Body of pancreas (tissue), 4 donors: Measurements from ENCODE around the gene DYSF. TPM values are rescaled to one million over a fixed set of nuclear protein-coding genes. Genes with fewer than 3 reads are reported as not detected.

Experiments used
- ATAC-seq: fragments of 150-250 bp; one replicate; pipeline ENCODE4 v1.9.1; 2016
- DNase-seq, 4 donors: peaks; one replicate each; pipeline ENCODE4 v3.0.0-alpha.2; 2019
- H3K27ac ChIP-seq, 4 donors: fragments of 200-600 bp; sonication (generic); 1 replicate in 3 of 4; 2 replicates in 1 of 4; pipeline versions ENCODE4 v1.5.1 to v1.6.1; 2016 to 2019; ENCODE audit warnings: mild to moderate bottlenecking in 1 of 4, mixed read lengths in 1 of 4, moderate library complexity in 1 of 4
- H3K27me3 ChIP-seq, 2 donors: fragments of 200-600 bp; sonication (generic); one replicate each; pipeline ENCODE4 v1.6.0; 2016; ENCODE audit warnings: mild to moderate bottlenecking in 1 of 2
- H3K36me3 ChIP-seq, 2 donors: fragments of 200-600 bp; sonication (generic); replicated peaks in 1 of 2; 2 replicates each; pipeline ENCODE4 v1.5.1; 2016; ENCODE audit warnings: low read depth in 2 of 2; ENCODE audit not compliant: insufficient read depth in 1 of 2
- H3K4me1 ChIP-seq: fragments of 200-600 bp; sonication (generic); one replicate; pipeline ENCODE4 v1.6.0; 2016
- H3K4me3 ChIP-seq, 2 donors: fragments of 200-600 bp; sonication (generic); 1 replicate in 1 of 2; 2 replicates in 1 of 2; pipeline ENCODE4 v1.5.1; 2016 to 2019
- H3K9me3 ChIP-seq, 3 donors: fragments of 200-600 bp; sonication (generic); 1 replicate in 2 of 3; 2 replicates in 1 of 3; pipeline ENCODE4 v1.5.1; 2016
- POLR2A ChIP-seq, 3 donors: fragments of 450-650 bp; IDR thresholded peaks; one replicate each; pipeline ENCODE4 v1.6.1; 2016; ENCODE audit warnings: antibody characterized with exemption in 3 of 3, mild to moderate bottlenecking in 2 of 3
- WGBS, 2 donors: methylation state at CpG; one replicate each; pipeline ENCODE4 v1.1.5; 2017; 5-methylcytosine and 5-hydroxymethylcytosine counted together
- intact Hi-C: fragments of 100-400 bp; cut with DNase I; formaldehyde crosslinking; loops from one replicate; pipeline ENCODE4 v1.15.1; 2023
- total RNA-seq, 2 donors: library from RNA; depleted of rRNA; stranded (reverse); fragments of >200 nt; gene quantifications; one replicate each; pipeline ENCODE4 v1.1.0, GENCODE V29; 2016
- TF ChIP-seq, protein P1 (sequence below), 7 experiments: fragments of 450-650 bp in 4 of 7; fragments of 200-600 bp in 3 of 7; sonication (generic) in 3 of 7; IDR thresholded peaks; one replicate each; pipeline ENCODE4 v1.5.1; 2016 to 2019; ENCODE audit warnings: antibody characterized with exemption in 7 of 7

DYSF gene
- total RNA-seq, 2 donors from 2014 or later = 3.1 to 10.9 TPM

GRCh38 chr2:71517851-71518250, 64.5 kb downstream of the DYSF start:
- Histone ChIP-seq H3K4me3 (no peak overlapping the region), H3K27ac (no peak overlapping the region), H3K4me1 (no peaks in the 10 kb centered on the region), H3K9me3 (no peaks in the 10 kb centered on the region), H3K27me3 (no peaks in the 10 kb centered on the region), H3K36me3 (no peaks in the 10 kb centered on the region)
- intact Hi-C loops = no loop called here
- WGBS, 2 donors = 53 to 67% methylated on average over 4 of the region's 4 CpGs
- ATAC-seq = no peak
- TF ChIP-seq POLR2A (IDR thresholded peaks at IDR 0.05) = no peak
- TF ChIP-seq, protein P1, sequence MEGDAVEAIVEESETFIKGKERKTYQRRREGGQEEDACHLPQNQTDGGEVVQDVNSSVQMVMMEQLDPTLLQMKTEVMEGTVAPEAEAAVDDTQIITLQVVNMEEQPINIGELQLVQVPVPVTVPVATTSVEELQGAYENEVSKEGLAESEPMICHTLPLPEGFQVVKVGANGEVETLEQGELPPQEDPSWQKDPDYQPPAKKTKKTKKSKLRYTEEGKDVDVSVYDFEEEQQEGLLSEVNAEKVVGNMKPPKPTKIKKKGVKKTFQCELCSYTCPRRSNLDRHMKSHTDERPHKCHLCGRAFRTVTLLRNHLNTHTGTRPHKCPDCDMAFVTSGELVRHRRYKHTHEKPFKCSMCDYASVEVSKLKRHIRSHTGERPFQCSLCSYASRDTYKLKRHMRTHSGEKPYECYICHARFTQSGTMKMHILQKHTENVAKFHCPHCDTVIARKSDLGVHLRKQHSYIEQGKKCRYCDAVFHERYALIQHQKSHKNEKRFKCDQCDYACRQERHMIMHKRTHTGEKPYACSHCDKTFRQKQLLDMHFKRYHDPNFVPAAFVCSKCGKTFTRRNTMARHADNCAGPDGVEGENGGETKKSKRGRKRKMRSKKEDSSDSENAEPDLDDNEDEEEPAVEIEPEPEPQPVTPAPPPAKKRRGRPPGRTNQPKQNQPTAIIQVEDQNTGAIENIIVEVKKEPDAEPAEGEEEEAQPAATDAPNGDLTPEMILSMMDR (IDR thresholded peaks at IDR 0.05) = no peak
- DNase-seq = no peak

DNA sequence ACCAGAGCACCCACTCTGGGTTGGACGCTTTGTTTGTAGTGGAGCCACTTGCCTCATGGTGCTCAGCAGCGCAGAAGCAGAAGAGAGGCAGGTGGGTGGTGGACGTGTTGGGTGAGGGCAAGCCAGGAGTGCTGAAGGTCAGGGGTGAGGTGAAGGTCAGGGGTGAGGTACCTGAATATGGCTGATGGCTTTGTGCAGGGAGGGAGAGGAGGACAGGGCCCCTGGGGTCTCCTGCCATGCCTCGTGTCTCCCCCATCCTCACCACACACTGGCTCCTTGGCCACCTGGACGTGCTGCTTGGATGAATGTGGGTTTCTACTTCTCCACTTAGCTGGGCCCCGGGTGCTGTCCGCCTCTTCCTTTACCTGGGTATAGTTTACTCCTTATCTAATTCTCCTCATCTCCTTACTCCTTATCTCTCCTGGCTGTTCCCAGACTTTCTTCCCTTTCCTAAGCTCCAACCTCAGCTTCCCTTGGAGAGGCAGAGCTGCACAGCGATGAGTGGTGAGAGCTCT, 68.1 kb downstream of the DYSF start:
- no peak for TF ChIP-seq POLR2A (IDR thresholded peaks at IDR 0.05)
- TF ChIP-seq, protein P1 (IDR thresholded peaks at IDR 0.05) = no peak
- H3K9me3 ChIP-seq = no peaks in the 10 kb centered on the region
- H3K27me3 ChIP-seq = no peaks in the 10 kb centered on the region
- no peak overlapping the region for H3K4me3 ChIP-seq
- H3K4me1 ChIP-seq = no peaks in the 10 kb centered on the region
- ATAC-seq (no peak), DNase-seq (no peak)
- H3K36me3 ChIP-seq = no peaks in the 10 kb centered on the region
- intact Hi-C loops = no loop called here
- H3K27ac ChIP-seq = no peak overlapping the region
- WGBS, 2 donors = 69 to 74% methylated on average over 8 of the region's 8 CpGs

DNA sequence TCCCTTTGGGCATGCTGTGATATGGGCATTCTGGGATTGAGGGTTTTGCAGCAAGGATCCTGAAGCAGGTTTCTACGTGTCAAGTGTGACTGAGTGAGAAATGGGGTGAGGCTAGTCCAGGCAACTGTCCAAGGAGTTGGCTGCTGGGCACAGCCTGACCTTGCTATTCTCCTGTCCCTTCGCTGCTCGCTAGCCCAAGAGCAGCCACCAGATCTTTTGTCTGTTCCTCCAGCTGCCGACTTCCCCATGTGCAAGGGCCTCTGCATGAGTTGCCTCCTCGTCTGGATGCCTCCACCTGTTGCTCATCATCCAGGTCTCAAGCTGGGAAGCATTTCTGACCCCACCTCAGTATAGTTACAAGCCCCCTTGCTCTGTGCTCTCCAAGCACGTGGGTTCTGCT, 71.1 kb downstream of the DYSF start:
- intact Hi-C loops = no loop called here
- WGBS, 2 donors = 42 to 46% methylated on average over 6 of the region's 6 CpGs

GRCh38 chr2:71526141-71526540, 72.8 kb downstream of the DYSF start:
- no peak for DNase-seq
- no peaks in the 10 kb centered on the region for H3K36me3 ChIP-seq

More for the DNA sequence above, 71.1 kb downstream of the DYSF start:
- Histone ChIP-seq H3K36me3 (no peaks in the 10 kb centered on the region), H3K4me1 (no peaks in the 10 kb centered on the region), H3K9me3 (no peaks in the 10 kb centered on the region), H3K4me3 (no peak overlapping the region), H3K27ac (no peak overlapping the region), H3K27me3 (no peaks in the 10 kb centered on the region)
- DNase-seq (no peak), ATAC-seq (no peak)
- TF ChIP-seq POLR2A (IDR thresholded peaks at IDR 0.05) = no peak
- TF ChIP-seq, protein P1 (IDR thresholded peaks at IDR 0.05) = no peak

DNA sequence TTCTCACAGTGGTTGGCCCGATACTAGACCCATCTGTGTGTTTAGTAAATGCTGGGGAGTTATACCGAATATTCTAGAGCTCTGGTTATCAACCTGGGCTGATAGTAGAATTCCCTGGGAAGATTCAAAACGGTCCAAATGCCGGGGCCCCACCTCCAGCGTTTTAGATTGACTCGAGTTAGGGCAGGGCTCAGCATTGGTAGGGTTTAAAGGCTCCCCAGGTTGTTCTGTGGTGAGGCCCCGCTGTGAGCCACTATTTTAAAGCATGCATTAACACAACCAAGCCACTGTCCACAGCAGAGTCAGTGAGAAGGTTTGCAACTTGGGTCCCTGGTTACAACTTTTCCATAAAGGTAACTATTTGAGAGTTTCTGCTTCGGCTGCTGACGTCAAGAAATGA, 73.6 kb downstream of the DYSF start:
- Histone ChIP-seq H3K4me1 (no peaks in the 10 kb centered on the region), H3K4me3 (no peak overlapping the region), H3K27ac (no peak overlapping the region), H3K27me3 (no peaks in the 10 kb centered on the region), H3K36me3 (no peaks in the 10 kb centered on the region), H3K9me3 (no peaks in the 10 kb centered on the region)
- no peak for TF ChIP-seq POLR2A (IDR thresholded peaks at IDR 0.05)
- TF ChIP-seq, protein P1 (IDR thresholded peaks at IDR 0.05) = no peak
- 54 to 62% methylated on average over 8 to 9 of the region's 9 CpGs for WGBS, 2 donors
- DNase-seq (peak in 1 of 4 donors; percentile 0), ATAC-seq (no peak)
- intact Hi-C loops = no loop called here

More at GRCh38 chr2:71526141-71526540, 72.8 kb downstream of the DYSF start:
- WGBS, 2 donors = 82 to 87% methylated on average over 16 to 17 of the region's 17 CpGs
- intact Hi-C loops = no loop called here
- Histone ChIP-seq H3K4me1 (no peaks in the 10 kb centered on the region), H3K27me3 (no peaks in the 10 kb centered on the region), H3K9me3 (no peaks in the 10 kb centered on the region), H3K27ac (no peak overlapping the region), H3K4me3 (no peak overlapping the region)
- TF ChIP-seq POLR2A (IDR thresholded peaks at IDR 0.05) = no peak
- no peak for ATAC-seq
